NCI-H187 treated with DMSO at 0.1 percent for 48 hours (cell line): Measurements from ENCODE around the gene YWHAH.
"Not testable (repeated sequence)": the region's sequence is repeated elsewhere in the genome, so short reads cannot be mapped to it uniquely, and the experiment has no call there.

Source experiments
- DNase-seq: peaks from one replicate; lab custom pipeline; 2025; lab: John Stamatoyannopoulos, UW

YWHAH gene

GRCh38 chr22:31981976-31982375 is 37.6 kb downstream of the YWHAH start:
- not testable (repeated sequence) for DNase-seq

GRCh38 chr22:31983911-31984656 is 39.7 kb downstream of the YWHAH start:
- DNase-seq: no peak

GRCh38 chr22:31987218-31987617 is 42.9 kb downstream of the YWHAH start:
- DNase-seq: no peak

GRCh38 chr22:31991102-31991839 is 46.9 kb downstream of the YWHAH start:
- DNase-seq: no peak

GRCh38 chr22:31995046-31995445 is 50.7 kb downstream of the YWHAH start:
- DNase-seq: no peak

GRCh38 chr22:31995807-31996206 is 51.5 kb downstream of the YWHAH start:
- no peak for DNase-seq

GRCh38 chr22:31998784-31999385 is 54.5 kb downstream of the YWHAH start:
- no peak for DNase-seq

GRCh38 chr22:32000181-32000580 is 55.8 kb downstream of the YWHAH start:
- DNase-seq: no peak

- no peak for DNase-seq
Measured at GRCh38 chr22:32005453-32005852, 61.1 kb downstream of the YWHAH start.
